Osteocyte (in vitro differentiated cells): Measurements from ENCODE around the gene CNTNAP2. TPM values are rescaled to one million over a fixed set of nuclear protein-coding genes. Genes with fewer than 3 reads are reported as not detected.

ENCODE experiments used
- DNase-seq: peaks from one replicate; pipeline ENCODE4 v3.0.0; 2021; ENCODE audit warnings: mixed read lengths; ENCODE audit not compliant: unreplicated experiment; ENCODE audit errors: extremely low spot score
- H3K27ac Mint-ChIP-seq: one replicate; pipeline ENCODE4 v1.8.0; 2021; ENCODE audit warnings: mild to moderate bottlenecking, mixed read lengths; ENCODE audit not compliant: unreplicated experiment
- H3K27me3 Mint-ChIP-seq: one replicate; pipeline ENCODE4 v1.8.0; 2021; ENCODE audit warnings: mixed read lengths; ENCODE audit not compliant: unreplicated experiment
- H3K36me3 Mint-ChIP-seq: one replicate; pipeline ENCODE4 v1.8.0; 2021; ENCODE audit warnings: mixed read lengths; ENCODE audit not compliant: unreplicated experiment
- H3K4me1 Mint-ChIP-seq: one replicate; pipeline ENCODE4 v1.8.0; 2021; ENCODE audit warnings: mixed read lengths; ENCODE audit not compliant: unreplicated experiment
- H3K4me3 Mint-ChIP-seq: one replicate; pipeline ENCODE4 v1.8.0; 2021; ENCODE audit warnings: mild to moderate bottlenecking, moderate library complexity, mixed read lengths; ENCODE audit not compliant: unreplicated experiment
- H3K9me3 Mint-ChIP-seq: one replicate; pipeline ENCODE4 v1.8.0; 2021; ENCODE audit warnings: mixed read lengths; ENCODE audit not compliant: unreplicated experiment
- total RNA-seq: library from RNA; stranded (reverse); gene quantifications from 2 replicates; pipeline ENCODE4 v1.2.1, GENCODE V29; 2021
- TF ChIP-seq, protein P1 (sequence below): fragments of 200-600 bp; sonication (generic); IDR thresholded peaks from 2 replicates; pipeline ENCODE4 v1.5.0; 2021; ENCODE audit warnings: antibody characterized with exemption, mild to moderate bottlenecking, moderate library complexity

The CNTNAP2 gene
- total RNA-seq, 1 donor from 2014 or later: 1.4 TPM

DNA sequence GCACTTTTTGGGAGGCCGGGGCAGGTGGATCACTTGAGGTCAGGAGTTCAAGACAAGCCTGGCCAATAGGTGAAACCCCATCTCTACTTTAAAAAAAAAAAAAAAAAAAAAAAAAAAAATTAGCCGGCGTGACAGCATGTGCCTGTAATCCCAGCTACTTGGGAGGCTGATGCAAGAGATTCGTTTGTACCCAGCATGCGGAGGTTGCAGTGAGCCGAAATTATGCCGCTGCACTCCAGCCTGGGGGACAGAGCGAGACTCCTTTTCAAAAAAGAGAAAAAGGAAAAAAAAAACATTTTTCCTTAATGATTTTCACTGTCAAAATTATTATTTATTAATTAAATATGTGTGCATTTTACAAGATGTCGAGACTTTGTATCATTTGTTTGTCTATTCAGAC, 253.6 kb downstream of the CNTNAP2 start:
- no peak for DNase-seq
- Mint-ChIP-seq H3K36me3 (no peaks in the 10 kb centered on the region), H3K9me3 (peaks cover 4% of the 10 kb centered on the region), H3K27ac (no peak overlapping the region), H3K27me3 (no peaks in the 10 kb centered on the region), H3K4me1 (no peaks in the 10 kb centered on the region), H3K4me3 (no peak overlapping the region)
- TF ChIP-seq, protein P1, sequence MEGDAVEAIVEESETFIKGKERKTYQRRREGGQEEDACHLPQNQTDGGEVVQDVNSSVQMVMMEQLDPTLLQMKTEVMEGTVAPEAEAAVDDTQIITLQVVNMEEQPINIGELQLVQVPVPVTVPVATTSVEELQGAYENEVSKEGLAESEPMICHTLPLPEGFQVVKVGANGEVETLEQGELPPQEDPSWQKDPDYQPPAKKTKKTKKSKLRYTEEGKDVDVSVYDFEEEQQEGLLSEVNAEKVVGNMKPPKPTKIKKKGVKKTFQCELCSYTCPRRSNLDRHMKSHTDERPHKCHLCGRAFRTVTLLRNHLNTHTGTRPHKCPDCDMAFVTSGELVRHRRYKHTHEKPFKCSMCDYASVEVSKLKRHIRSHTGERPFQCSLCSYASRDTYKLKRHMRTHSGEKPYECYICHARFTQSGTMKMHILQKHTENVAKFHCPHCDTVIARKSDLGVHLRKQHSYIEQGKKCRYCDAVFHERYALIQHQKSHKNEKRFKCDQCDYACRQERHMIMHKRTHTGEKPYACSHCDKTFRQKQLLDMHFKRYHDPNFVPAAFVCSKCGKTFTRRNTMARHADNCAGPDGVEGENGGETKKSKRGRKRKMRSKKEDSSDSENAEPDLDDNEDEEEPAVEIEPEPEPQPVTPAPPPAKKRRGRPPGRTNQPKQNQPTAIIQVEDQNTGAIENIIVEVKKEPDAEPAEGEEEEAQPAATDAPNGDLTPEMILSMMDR: no peak

DNA sequence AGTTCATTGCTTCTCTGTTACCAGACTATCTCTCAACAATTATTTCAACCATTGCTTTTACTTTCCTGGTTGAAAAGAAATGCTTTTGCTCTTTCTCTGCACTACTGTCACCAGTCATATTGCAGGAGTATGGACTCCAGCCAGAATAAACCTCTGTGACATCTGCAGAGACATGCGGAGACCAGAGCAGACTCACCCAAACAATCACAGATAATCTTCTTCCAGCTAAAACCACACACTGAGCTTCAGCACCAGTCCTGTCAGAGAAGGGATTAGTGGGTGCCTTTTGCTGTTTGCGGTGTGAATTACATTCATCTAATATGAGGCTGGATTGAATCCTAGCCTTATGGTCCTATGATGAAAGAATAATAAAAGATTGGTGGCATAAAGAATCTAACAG, 258.6 kb downstream of the CNTNAP2 start:
- H3K36me3 Mint-ChIP-seq: no peaks in the 10 kb centered on the region
- H3K27me3 Mint-ChIP-seq: no peaks in the 10 kb centered on the region
- H3K4me3 Mint-ChIP-seq: no peak overlapping the region

DNA sequence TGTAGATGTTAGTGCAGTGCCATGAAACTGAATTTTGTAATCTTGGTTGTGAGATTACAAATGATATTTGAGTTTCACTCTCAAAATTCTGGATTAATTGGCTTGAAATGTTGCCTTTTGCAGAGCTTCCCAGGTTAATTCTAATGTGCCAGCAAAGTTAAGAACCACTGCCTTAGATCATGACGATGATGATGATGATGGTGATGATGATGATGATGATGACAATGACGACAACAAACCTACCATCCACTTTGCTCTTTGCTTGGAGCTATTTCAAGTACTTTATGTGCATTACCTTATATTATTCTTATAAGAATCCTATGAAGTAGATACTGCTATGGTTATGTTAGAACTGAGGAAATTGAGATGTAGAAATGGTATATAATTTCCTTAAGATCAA, 261.6 kb downstream of the CNTNAP2 start:
- H3K4me3 Mint-ChIP-seq: no peak overlapping the region
- TF ChIP-seq, protein P1: no peak

More for the DNA sequence above, 258.6 kb downstream of the CNTNAP2 start:
- TF ChIP-seq, protein P1: no peak
- DNase-seq: no peak
- H3K4me1 Mint-ChIP-seq: no peaks in the 10 kb centered on the region
- H3K27ac Mint-ChIP-seq: no peak overlapping the region
- no peaks in the 10 kb centered on the region for H3K9me3 Mint-ChIP-seq

DNA sequence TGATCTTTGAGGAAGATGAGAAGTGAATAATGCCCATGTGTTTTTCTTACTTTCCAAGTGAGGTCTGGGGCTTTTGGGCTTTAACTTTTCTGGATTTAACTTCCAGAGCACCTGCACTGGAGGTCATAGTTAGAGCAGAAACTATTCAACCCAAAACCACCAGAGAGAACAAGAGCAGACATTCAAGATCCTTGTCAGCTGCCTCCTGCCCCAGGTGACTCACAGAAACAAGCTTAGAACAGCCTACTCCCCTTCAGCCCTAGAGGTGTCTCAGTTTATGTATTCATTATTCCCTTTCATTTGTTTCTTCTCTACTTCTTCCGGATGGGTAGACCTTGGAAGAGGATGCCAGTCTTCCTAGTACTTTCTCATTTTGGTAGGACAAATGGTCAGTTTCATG, 270.5 kb downstream of the CNTNAP2 start:
- Mint-ChIP-seq H3K9me3 (peaks cover 5% of the 10 kb centered on the region), H3K36me3 (no peaks in the 10 kb centered on the region), H3K27me3 (no peaks in the 10 kb centered on the region), H3K4me1 (no peaks in the 10 kb centered on the region), H3K4me3 (no peak overlapping the region), H3K27ac (no peak overlapping the region)
- no peak for DNase-seq
- TF ChIP-seq, protein P1: no peak

More for the DNA sequence above, 261.6 kb downstream of the CNTNAP2 start:
- Mint-ChIP-seq H3K4me1 (no peaks in the 10 kb centered on the region), H3K27ac (no peak overlapping the region), H3K9me3 (peaks cover 6% of the 10 kb centered on the region), H3K36me3 (no peaks in the 10 kb centered on the region), H3K27me3 (no peaks in the 10 kb centered on the region)
- DNase-seq: no peak

DNA sequence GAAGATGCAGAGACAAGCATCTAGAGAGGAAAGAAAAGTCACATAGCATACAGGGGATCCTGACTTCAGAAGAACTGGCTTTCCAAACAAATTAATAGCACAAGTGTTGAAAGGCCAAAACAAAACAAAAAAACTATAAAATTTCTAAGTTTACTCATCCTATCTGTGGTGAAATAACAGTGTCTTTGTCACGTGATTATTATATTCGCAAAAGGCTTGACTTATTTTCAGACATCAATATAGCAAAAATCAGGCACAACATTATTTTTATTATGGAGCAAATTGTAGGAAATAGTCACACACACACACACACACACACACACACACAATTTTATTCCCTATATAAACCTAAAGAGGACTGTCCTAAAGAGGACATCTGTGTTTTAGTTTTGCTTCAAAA, 272.3 kb downstream of the CNTNAP2 start:
- TF ChIP-seq, protein P1: no peak
- Mint-ChIP-seq H3K4me3 (no peak overlapping the region), H3K27ac (no peak overlapping the region), H3K36me3 (no peaks in the 10 kb centered on the region), H3K9me3 (peaks cover 5% of the 10 kb centered on the region), H3K27me3 (no peaks in the 10 kb centered on the region), H3K4me1 (no peaks in the 10 kb centered on the region)
- no peak for DNase-seq
